ENCODE results near the gene FBXL16. TPM values are rescaled to one million over a fixed set of nuclear protein-coding genes. Genes with fewer than 3 reads are reported as not detected.
A peak's percentile ranks its signal among the peaks of the same experiment; 100 is the strongest.

FBXL16 gene
- total RNA-seq, 1 donor from 2014 or later, result 85.1 TPM

DNA sequence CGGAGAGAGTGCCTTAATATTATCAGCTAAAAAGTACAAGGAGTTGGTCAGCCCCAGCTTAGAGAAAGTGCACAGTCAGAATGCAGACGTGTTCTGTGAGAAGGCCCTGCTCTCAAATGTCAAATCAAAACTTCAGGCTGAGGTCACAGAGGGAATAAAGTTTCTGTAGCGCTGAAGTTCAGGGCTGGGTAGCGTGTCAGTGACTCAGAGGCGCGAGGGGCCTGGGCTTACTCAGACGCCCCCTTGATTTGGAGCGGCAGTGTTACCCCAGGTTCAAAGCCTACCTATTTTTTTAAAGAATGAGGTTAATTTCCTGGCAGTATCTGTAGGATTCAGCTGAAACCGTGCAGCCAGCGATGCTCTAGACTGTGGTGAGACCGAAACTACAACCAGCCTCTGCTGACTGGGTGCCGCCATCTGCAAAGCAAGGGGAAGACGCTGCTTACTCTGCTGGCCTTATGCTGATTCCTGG is 30.4 kb upstream of the FBXL16 start:
- peaks cover 5% of the 10 kb centered on the region for H3K9me3 Mint-ChIP-seq (ENCODE audit: unreplicated experiment)
- H3K4me1 Mint-ChIP-seq (ENCODE audit: low read depth, unreplicated experiment), result no peaks in the 10 kb centered on the region
- no peaks in the 10 kb centered on the region for H3K36me3 Mint-ChIP-seq (ENCODE audit: unreplicated experiment)
- no peak for DNase-seq
- H3K27ac Mint-ChIP-seq (ENCODE audit: unreplicated experiment), result no peak overlapping the region
- no peak overlapping the region for H3K4me3 Mint-ChIP-seq (ENCODE audit: unreplicated experiment)
- no peak for TF ChIP-seq CTCF (IDR thresholded peaks at IDR 0.05; ENCODE audit: partially characterized antibody, unreplicated experiment)
- peaks cover 13% of the 10 kb centered on the region for H3K27me3 Mint-ChIP-seq (ENCODE audit: unreplicated experiment)

DNA sequence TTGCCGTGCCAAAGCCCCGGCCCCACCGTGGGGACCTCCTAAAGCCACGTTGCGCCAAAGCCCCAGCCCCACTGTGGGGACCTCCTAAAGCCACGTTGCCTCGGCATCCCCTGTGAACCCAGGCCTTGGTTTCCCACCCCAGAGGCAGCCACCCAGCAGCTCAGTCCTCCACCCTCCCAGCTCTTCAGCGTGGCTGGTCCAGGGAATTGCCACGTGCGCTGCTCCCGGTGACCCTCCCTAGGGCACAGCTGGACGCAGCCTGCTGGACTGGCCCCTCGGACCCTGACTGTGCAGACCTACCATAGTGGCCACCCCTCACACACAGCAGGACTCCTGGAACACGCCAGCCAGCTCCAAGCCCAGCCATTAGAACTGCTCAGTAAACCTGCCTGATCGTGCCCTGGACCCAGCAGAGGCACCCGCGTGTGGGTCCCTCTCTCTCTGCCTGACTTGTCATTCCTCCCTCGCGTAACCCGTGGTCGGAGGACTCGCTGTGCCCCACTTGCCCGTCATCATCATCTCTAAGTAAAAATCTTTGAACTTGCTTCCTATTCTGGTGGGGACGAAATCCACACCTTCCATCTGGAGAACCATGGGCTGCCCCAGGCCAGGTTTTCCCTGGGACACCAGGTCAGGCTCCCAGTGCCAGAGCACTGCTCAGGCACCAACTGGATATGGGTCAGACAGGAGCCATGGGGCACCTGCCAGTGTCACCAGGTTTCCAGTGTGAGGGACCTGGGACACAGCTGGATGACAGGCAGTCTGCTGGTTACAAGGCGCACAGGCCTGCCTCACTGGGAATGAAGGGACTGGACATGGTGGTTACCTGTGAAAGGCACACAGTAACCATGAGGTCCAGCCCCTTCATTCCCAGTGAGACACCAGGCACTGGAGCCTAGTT is 29.6 kb upstream of the FBXL16 start:
- Mint-ChIP-seq H3K9me3 (ENCODE audit: unreplicated experiment) (peaks cover 5% of the 10 kb centered on the region), H3K4me1 (ENCODE audit: low read depth, unreplicated experiment) (no peaks in the 10 kb centered on the region), H3K27me3 (ENCODE audit: unreplicated experiment) (peaks cover 13% of the 10 kb centered on the region), H3K27ac (ENCODE audit: unreplicated experiment) (no peak overlapping the region), H3K4me3 (ENCODE audit: unreplicated experiment) (no peak overlapping the region), H3K36me3 (ENCODE audit: unreplicated experiment) (no peaks in the 10 kb centered on the region)
- TF ChIP-seq CTCF (IDR thresholded peaks at IDR 0.05; ENCODE audit: partially characterized antibody, unreplicated experiment), result no peak
- DNase-seq, result no peak

DNA sequence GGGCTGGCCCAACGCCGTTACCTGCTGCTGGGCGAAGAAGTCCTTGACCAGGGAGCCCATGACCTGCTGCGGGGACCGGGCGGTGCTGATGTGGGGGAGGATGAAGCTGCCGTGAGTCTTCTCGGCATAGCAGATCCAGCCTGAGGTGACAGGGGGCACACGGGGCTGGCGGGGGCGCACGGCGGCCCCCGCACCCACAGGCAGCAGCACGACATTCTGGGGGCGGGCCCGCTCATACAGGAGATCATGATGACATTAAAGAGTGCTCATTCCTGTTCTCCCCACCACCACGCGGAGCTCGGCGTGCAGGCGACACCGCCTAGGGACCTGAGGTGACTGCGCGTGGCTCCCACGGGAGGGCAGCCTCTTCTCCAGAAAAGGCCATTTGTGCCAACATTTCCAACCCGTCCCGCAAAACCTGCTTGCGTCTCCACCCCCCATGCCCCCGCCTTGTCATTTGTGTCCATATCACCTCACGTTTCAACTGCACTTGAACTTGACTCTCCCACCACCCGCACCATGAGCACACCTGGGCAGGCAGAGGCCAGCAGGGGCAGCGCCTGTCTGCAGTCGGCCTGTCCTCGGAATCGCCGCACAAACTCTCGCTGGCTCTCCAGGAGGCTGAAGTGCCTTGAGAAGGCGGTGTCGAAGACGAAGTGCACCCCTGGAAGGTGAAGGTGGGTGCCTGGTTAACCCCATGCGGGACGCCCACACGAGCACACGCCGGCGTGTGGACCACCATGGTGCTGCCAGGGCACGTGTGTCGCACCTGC is 28.8 kb upstream of the FBXL16 start:
- H3K27me3 Mint-ChIP-seq (ENCODE audit: unreplicated experiment), result peaks cover 8% of the 10 kb centered on the region
- H3K4me1 Mint-ChIP-seq (ENCODE audit: low read depth, unreplicated experiment), result no peaks in the 10 kb centered on the region
- H3K36me3 Mint-ChIP-seq (ENCODE audit: unreplicated experiment), result no peaks in the 10 kb centered on the region
- no peak overlapping the region for H3K27ac Mint-ChIP-seq (ENCODE audit: unreplicated experiment)
- no peak overlapping the region for H3K4me3 Mint-ChIP-seq (ENCODE audit: unreplicated experiment)
- no peak for TF ChIP-seq CTCF (IDR thresholded peaks at IDR 0.05; ENCODE audit: partially characterized antibody, unreplicated experiment)
- no peak for DNase-seq
- H3K9me3 Mint-ChIP-seq (ENCODE audit: unreplicated experiment), result peaks cover 5% of the 10 kb centered on the region

DNA sequence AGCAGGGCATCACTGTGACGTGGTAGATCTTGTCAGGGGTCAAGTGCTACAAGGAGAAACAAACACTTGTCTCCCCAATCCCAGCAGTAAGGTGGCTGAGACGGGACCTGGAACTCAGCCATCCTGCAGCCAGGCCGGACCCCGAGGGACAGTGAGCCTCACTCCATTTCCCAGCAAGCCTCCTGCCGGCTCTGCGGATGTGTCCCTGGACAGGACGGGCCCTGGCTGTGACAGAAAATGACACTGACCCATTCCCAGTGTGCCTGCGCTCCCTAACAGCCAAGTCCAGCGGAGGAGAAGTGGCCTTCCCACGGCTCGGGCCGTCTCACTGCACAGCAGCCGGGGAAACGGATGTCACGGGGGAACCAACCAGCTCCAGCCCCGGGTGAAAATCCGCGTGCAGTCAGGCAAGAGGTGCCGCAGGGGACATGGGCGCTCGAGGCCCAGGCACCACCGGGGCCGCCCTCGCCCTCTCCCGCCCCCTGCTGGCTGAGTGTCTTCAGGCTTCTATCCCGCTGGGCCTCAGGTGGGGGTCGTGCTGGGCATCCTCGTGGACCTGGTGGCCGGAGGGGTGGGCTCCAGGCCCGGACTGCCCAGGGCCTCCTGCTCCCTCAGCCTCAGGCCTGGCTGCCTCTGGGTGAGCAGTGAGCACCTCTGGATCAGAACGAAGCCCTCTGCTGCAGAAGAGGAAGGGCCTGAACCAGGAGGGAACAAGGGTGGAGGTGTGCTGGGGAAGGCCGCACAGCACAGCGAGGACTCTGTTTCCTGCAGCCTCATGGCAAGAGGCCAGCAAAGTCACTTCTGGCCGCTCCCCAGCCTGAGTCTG is 28.0 kb upstream of the FBXL16 start:
- peaks cover 5% of the 10 kb centered on the region for H3K9me3 Mint-ChIP-seq (ENCODE audit: unreplicated experiment)
- no peaks in the 10 kb centered on the region for H3K36me3 Mint-ChIP-seq (ENCODE audit: unreplicated experiment)
- H3K4me1 Mint-ChIP-seq (ENCODE audit: low read depth, unreplicated experiment), result no peaks in the 10 kb centered on the region

More for the DNA sequence above, 28.0 kb upstream of the FBXL16 start:
- TF ChIP-seq CTCF (IDR thresholded peaks at IDR 0.05; ENCODE audit: partially characterized antibody, unreplicated experiment), result peak; percentile 72
- Mint-ChIP-seq H3K4me3 (ENCODE audit: unreplicated experiment) (no peak overlapping the region), H3K27ac (ENCODE audit: unreplicated experiment) (no peak overlapping the region), H3K27me3 (ENCODE audit: unreplicated experiment) (peaks cover 5% of the 10 kb centered on the region)
- DNase-seq, result peak; percentile 80
